Neural cell (in vitro differentiated cells): ENCODE data around the gene PTGIR.

Source experiments
- EZH2 ChIP-seq: fragments of 200-600, 300-800 bp; shearing (Covaris generic), sonication (generic); IDR thresholded peaks from 2 replicates; pipeline ENCODE4 v1.6.1; 2014; ENCODE audit warnings: antibody characterized with exemption, low read length, borderline replicate concordance, mild to moderate bottlenecking; ENCODE audit not compliant: insufficient read depth, poor library complexity, severe bottlenecking
- POLR2AphosphoS5 ChIP-seq: IDR thresholded peaks from 2 replicates; pipeline ENCODE4 v1.6.1; 2012

GRCh38 chr19:46586294-46586693 is 38.6 kb downstream of the PTGIR start:
- TF ChIP-seq EZH2 (no peak), POLR2AphosphoS5 (no peak)
